MCF 10A (cell line): ENCODE data around the gene MCL1. TPM values are rescaled to one million over a fixed set of nuclear protein-coding genes. Genes with fewer than 3 reads are reported as not detected.

ENCODE experiments used
- BruUV-seq: library from RNA; stranded (reverse); fragments of 400-500 nt; replicated peaks from 2 replicates; lab custom pipeline; 2021; lab: Mats Ljungman, UMichigan
- CTCF ChIA-PET: fragments of 300-600 bp; sonication (Branson Sonifier 250); formaldehyde crosslinking; extraction: SDS; loops from one replicate; lab custom pipeline; 2021; ENCODE audit warnings: antibody characterized with exemption, inconsistent platforms; lab: Yijun Ruan, JAX
- POLR2A ChIA-PET: fragments of 300-600, 350-650 bp; sonication (Branson Sonifier 250); formaldehyde crosslinking; extraction: SDS; loops from one replicate; lab custom pipeline; 2020; ENCODE audit warnings: antibody characterized with exemption, inconsistent platforms; lab: Yijun Ruan, JAX
- DNase-seq: peaks from one replicate; pipeline ENCODE4 v3.0.0-alpha.2; 2018; ENCODE audit not compliant: unreplicated experiment
- H3K27ac Mint-ChIP-seq: one replicate; pipeline ENCODE4 v1.8.0; 2022; ENCODE audit warnings: mild to moderate bottlenecking, low read depth, mixed read lengths; ENCODE audit not compliant: unreplicated experiment
- H3K27me3 Mint-ChIP-seq: one replicate; pipeline ENCODE4 v1.8.0; 2022; ENCODE audit warnings: mixed read lengths; ENCODE audit not compliant: insufficient read depth, unreplicated experiment
- H3K36me3 Mint-ChIP-seq: one replicate; pipeline ENCODE4 v1.8.0; 2022; ENCODE audit warnings: mild to moderate bottlenecking, moderate library complexity, mixed read lengths; ENCODE audit not compliant: insufficient read depth, unreplicated experiment
- H3K4me1 Mint-ChIP-seq: one replicate; pipeline ENCODE4 v1.8.0; 2022; ENCODE audit warnings: mixed read lengths; ENCODE audit not compliant: insufficient read depth, unreplicated experiment
- H3K4me3 Mint-ChIP-seq: one replicate; pipeline ENCODE4 v1.8.0; 2022; ENCODE audit warnings: mild to moderate bottlenecking, moderate library complexity, mixed read lengths; ENCODE audit not compliant: unreplicated experiment
- H3K9me3 Mint-ChIP-seq: one replicate; pipeline ENCODE4 v1.8.0; 2022; ENCODE audit warnings: mixed read lengths; ENCODE audit not compliant: unreplicated experiment
- CTCF ChIP-seq: fragments of 200-600 bp; IDR thresholded peaks from one replicate; pipeline ENCODE4 v1.8.0; 2022; ENCODE audit warnings: antibody characterized with exemption, mild to moderate bottlenecking; ENCODE audit not compliant: unreplicated experiment
- intact Hi-C: fragments of 100-400 bp; cut with micrococcal nuclease; formaldehyde crosslinking; loops from 2 replicates; pipeline ENCODE4 v1.14.1; 2022
- total RNA-seq: library from RNA; stranded (reverse); gene quantifications from 2 replicates; pipeline ENCODE4 v1.2.3, GENCODE V29; 2022

Gene MCL1
- total RNA-seq, 1 experiment from 2014 or later = 624 TPM

GRCh38 chr1:150551051-150551783, 28.2 kb downstream of the MCL1 start:
- no peak overlapping the region for H3K4me3 Mint-ChIP-seq
- POLR2A ChIA-PET = interaction anchor here (0.6 to 27.7 kb wide), 11 partner anchors 14 to 435 kb away, joined by 3 to 1801 read pairs (median 3); partner anchors contain the start of genes ENSA, FALEC, MCL1 and RPRD2

GRCh38 chr1:150550222-150551050, 29.0 kb downstream of the MCL1 start:
- Mint-ChIP-seq H3K27me3 (no peaks in the 10 kb centered on the region), H3K4me1 (peaks cover 28% of the 10 kb centered on the region), H3K4me3 (peak overlapping the region; percentile 81), H3K36me3 (peaks cover 55% of the 10 kb centered on the region), H3K9me3 (no peaks in the 10 kb centered on the region), H3K27ac (peak overlapping the region; percentile 78)
- no peak for TF ChIP-seq CTCF
- ChIA-PET POLR2A (interaction anchor here (0.9 to 27.7 kb wide), 4 partner anchors 18 to 187 kb away, joined by 3 to 1801 read pairs (median 4); partner anchors contain the start of genes MCL1 and RPRD2), CTCF (interaction anchor here (0.6 to 5.9 kb wide), 7 partner anchors 10 to 547 kb away, joined by 3 to 77 read pairs (median 3); no protein-coding TSS in a partner anchor)
- no TSS peak for BruUV-seq
- intact Hi-C loops = loop anchor here (5.0 kb wide), 1 partner anchor 432 kb away; the partner anchor contains the start of gene ANXA9
- peak; percentile 27 for DNase-seq

More at GRCh38 chr1:150551051-150551783, 28.2 kb downstream of the MCL1 start:
- BruUV-seq = no TSS peak
- H3K27me3 Mint-ChIP-seq = no peaks in the 10 kb centered on the region
- H3K9me3 Mint-ChIP-seq = no peaks in the 10 kb centered on the region
- TF ChIP-seq CTCF = no peak
- intact Hi-C loops = loop anchor here (5.0 kb wide), 1 partner anchor 431 kb away; the partner anchor contains the start of gene ANXA9
- peak; percentile 34 for DNase-seq
- H3K4me1 Mint-ChIP-seq = peaks cover 33% of the 10 kb centered on the region
- H3K27ac Mint-ChIP-seq = no peak overlapping the region
- peaks cover 63% of the 10 kb centered on the region for H3K36me3 Mint-ChIP-seq
- CTCF ChIA-PET = interaction anchor here (0.6 to 5.9 kb wide), 8 partner anchors 9 to 546 kb away, joined by 3 to 77 read pairs (median 4); no protein-coding TSS in a partner anchor

GRCh38 chr1:150549496-150550221, 29.8 kb downstream of the MCL1 start:
- Mint-ChIP-seq H3K4me1 (peaks cover 28% of the 10 kb centered on the region), H3K27me3 (no peaks in the 10 kb centered on the region), H3K36me3 (peaks cover 48% of the 10 kb centered on the region), H3K27ac (peak overlapping the region; percentile 78), H3K9me3 (no peaks in the 10 kb centered on the region), H3K4me3 (peak overlapping the region; percentile 81)
- intact Hi-C loops = loop anchor here (2.0 to 5.0 kb wide), 3 partner anchors 65 to 433 kb away; partner anchors contain the start of genes ANXA9 and CA14
- POLR2A ChIA-PET = interaction anchor here (1.0 to 27.7 kb wide), 9 partner anchors 13 to 294 kb away, joined by 3 to 1801 read pairs (median 8); partner anchors contain the start of genes FALEC, MCL1 and RPRD2
- TF ChIP-seq CTCF = peak; percentile 11
- no TSS peak for BruUV-seq
- CTCF ChIA-PET = interaction anchor here (0.6 to 5.9 kb wide), 8 partner anchors 11 to 429 kb away, joined by 3 to 77 read pairs (median 4); no protein-coding TSS in a partner anchor
- peak; percentile 39 for DNase-seq
